ENCODE measurements around the gene SLC37A1. TPM values are rescaled to one million over a fixed set of nuclear protein-coding genes. Genes with fewer than 3 reads are reported as not detected.

SLC37A1 gene
- total RNA-seq, 1 experiment from 2014 or later, result 23.5 TPM

- no TSS peak for BruUV-seq (replicated peaks)
- TF ChIP-seq CTCF (conservative IDR thresholded peaks at IDR 0.05), result no peak
- TF ChIP-seq EZH2 (IDR thresholded peaks at IDR 0.05; ENCODE audit: low read depth), result no peak
- Histone ChIP-seq H3K4me1 (replicated peaks; ENCODE audit: insufficient read depth) (peaks cover 2% of the 10 kb centered on the region), H3K9me2 (ENCODE audit: insufficient read depth) (no peaks in the 10 kb centered on the region), H3K4me2 (no peak overlapping the region), H3K36me3 (ENCODE audit: low read depth) (no peaks in the 10 kb centered on the region), H3K9me3 (ENCODE audit: insufficient read depth, low read depth) (no peaks in the 10 kb centered on the region), H3F3A (ENCODE audit: insufficient read depth, low read depth) (peaks cover under 1% of the 10 kb centered on the region; the same call in 1 of the 2 replicates), H3K79me2 (ENCODE audit: low read depth) (no peaks in the 10 kb centered on the region), H3K27ac (no peak overlapping the region), H2AFZ (no peak overlapping the region), H3K27me3 (ENCODE audit: insufficient read depth, low read depth) (no peaks in the 10 kb centered on the region), H4K20me1 (ENCODE audit: insufficient read depth) (no peaks in the 10 kb centered on the region), H3K4me3 (no peak overlapping the region)
- POLR2A ChIA-PET (ENCODE audit: unreplicated experiment), result no interaction called here
- intact Hi-C loops (cut with micrococcal nuclease; ENCODE audit: unreplicated experiment), result no loop called here
- DNase-seq, result no peak
- CTCF ChIA-PET, result no interaction called here
Measured at GRCh38 chr21:42630626-42631025, 117.0 kb downstream of the SLC37A1 start.

Other genes starting within 250 kb of the SLC37A1 start
- gene TFF3, start 198.4 kb upstream of the SLC37A1 start, total RNA-seq (2021), result not detected in 2 replicates
- gene TFF2, start 162.9 kb upstream of the SLC37A1 start, total RNA-seq (2021), result 0.52 TPM in 1 of 2 replicates, not detected in the other
- gene TFF1, start 147.3 kb upstream of the SLC37A1 start, total RNA-seq (2021), result 2.2 and 5.7 TPM in 2 replicates
- gene TMPRSS3, start 117.8 kb upstream of the SLC37A1 start, total RNA-seq (2021), result 4.3 and 8.6 TPM in 2 replicates
- gene UBASH3A, start 110.0 kb upstream of the SLC37A1 start, total RNA-seq (2021), result not detected in 2 replicates
- 4.3 and 8.0 TPM in 2 replicates for gene RSPH1, start 17.6 kb upstream of the SLC37A1 start, total RNA-seq (2021)
- gene PDE9A, start 139.8 kb downstream of the SLC37A1 start, total RNA-seq (2021), result 8.4 and 9.4 TPM in 2 replicates